ENCODE measurements around the gene GNAQ.

GNAQ gene

GRCh38 chr9:77750981-77751340, 280.6 kb downstream of the GNAQ start:
- no peak for TF ChIP-seq MYC (IDR thresholded peaks at IDR 0.05; ENCODE audit: low read depth, low read length)
- no peak overlapping the region for H3K4me3 ChIP-seq (ENCODE audit: low read depth, low read length)
- no peak for DNase-seq (ENCODE audit: low read depth)

GRCh38 chr9:77750284-77750683, 281.3 kb downstream of the GNAQ start:
- H3K4me3 ChIP-seq (ENCODE audit: low read depth, low read length) = no peak overlapping the region
- no peak for DNase-seq (ENCODE audit: low read depth)
- TF ChIP-seq CTCF (IDR thresholded peaks at IDR 0.05; ENCODE audit: low read depth, low read length) (no peak), MAX (IDR thresholded peaks at IDR 0.05; ENCODE audit: low read depth, low read length) (no peak), MYC (IDR thresholded peaks at IDR 0.05; ENCODE audit: low read depth, low read length) (no peak), POLR2A (IDR thresholded peaks at IDR 0.05; ENCODE audit: extremely low read depth, insufficient read length) (no peak)

- no peak for DNase-seq (ENCODE audit: low read depth)
- TF ChIP-seq MAX (IDR thresholded peaks at IDR 0.05; ENCODE audit: low read depth, low read length) (no peak), MYC (IDR thresholded peaks at IDR 0.05; ENCODE audit: low read depth, low read length) (no peak), POLR2A (IDR thresholded peaks at IDR 0.05; ENCODE audit: extremely low read depth, insufficient read length) (no peak), CTCF (IDR thresholded peaks at IDR 0.05; ENCODE audit: low read depth, low read length) (no peak)
These were observed 283.3 kb downstream of the GNAQ start for GRCh38 chr9:77748214-77748772.

GRCh38 chr9:77747163-77747562, 284.4 kb downstream of the GNAQ start:
- no peak for DNase-seq (ENCODE audit: low read depth)
- H3K4me3 ChIP-seq (ENCODE audit: low read depth, low read length) = no peak overlapping the region
- no peak for TF ChIP-seq POLR2A (IDR thresholded peaks at IDR 0.05; ENCODE audit: extremely low read depth, insufficient read length)
- no peak for TF ChIP-seq CTCF (IDR thresholded peaks at IDR 0.05; ENCODE audit: low read depth, low read length)
- TF ChIP-seq MYC (IDR thresholded peaks at IDR 0.05; ENCODE audit: low read depth, low read length) = no peak
- TF ChIP-seq MAX (IDR thresholded peaks at IDR 0.05; ENCODE audit: low read depth, low read length) = no peak

More at GRCh38 chr9:77748214-77748772, 283.3 kb downstream of the GNAQ start:
- no peak overlapping the region for H3K4me3 ChIP-seq (ENCODE audit: low read depth, low read length)

- no peak for TF ChIP-seq POLR2A (IDR thresholded peaks at IDR 0.05; ENCODE audit: extremely low read depth, insufficient read length)
- TF ChIP-seq MYC (IDR thresholded peaks at IDR 0.05; ENCODE audit: low read depth, low read length) = no peak
- no peak for TF ChIP-seq MAX (IDR thresholded peaks at IDR 0.05; ENCODE audit: low read depth, low read length)
- TF ChIP-seq CTCF (IDR thresholded peaks at IDR 0.05; ENCODE audit: low read depth, low read length) = no peak
- H3K4me3 ChIP-seq (ENCODE audit: low read depth, low read length) = no peak overlapping the region
- no peak for DNase-seq (ENCODE audit: low read depth)
These were observed 286.7 kb downstream of the GNAQ start for GRCh38 chr9:77744841-77745430.

- TF ChIP-seq MAX (IDR thresholded peaks at IDR 0.05; ENCODE audit: low read depth, low read length) (no peak), MYC (IDR thresholded peaks at IDR 0.05; ENCODE audit: low read depth, low read length) (no peak), CTCF (IDR thresholded peaks at IDR 0.05; ENCODE audit: low read depth, low read length) (no peak), POLR2A (IDR thresholded peaks at IDR 0.05; ENCODE audit: extremely low read depth, insufficient read length) (no peak)
- DNase-seq (ENCODE audit: low read depth) = no peak
- no peak overlapping the region for H3K4me3 ChIP-seq (ENCODE audit: low read depth, low read length)
These were observed 288.2 kb downstream of the GNAQ start for GRCh38 chr9:77743386-77743785.
